GM18519 (cell line): ENCODE measurements around the gene BMP2K.
A peak's percentile ranks its signal among the peaks of the same experiment; 100 is the strongest.

ENCODE experiments used
- ATAC-seq: cut with Tn5 transposase; IDR thresholded peaks from one replicate; pipeline ENCODE4 v1.9.1; 2021; ENCODE audit warnings: mild to moderate bottlenecking, moderate library complexity; ENCODE audit not compliant: unreplicated experiment, low FRiP score

Gene BMP2K

DNA sequence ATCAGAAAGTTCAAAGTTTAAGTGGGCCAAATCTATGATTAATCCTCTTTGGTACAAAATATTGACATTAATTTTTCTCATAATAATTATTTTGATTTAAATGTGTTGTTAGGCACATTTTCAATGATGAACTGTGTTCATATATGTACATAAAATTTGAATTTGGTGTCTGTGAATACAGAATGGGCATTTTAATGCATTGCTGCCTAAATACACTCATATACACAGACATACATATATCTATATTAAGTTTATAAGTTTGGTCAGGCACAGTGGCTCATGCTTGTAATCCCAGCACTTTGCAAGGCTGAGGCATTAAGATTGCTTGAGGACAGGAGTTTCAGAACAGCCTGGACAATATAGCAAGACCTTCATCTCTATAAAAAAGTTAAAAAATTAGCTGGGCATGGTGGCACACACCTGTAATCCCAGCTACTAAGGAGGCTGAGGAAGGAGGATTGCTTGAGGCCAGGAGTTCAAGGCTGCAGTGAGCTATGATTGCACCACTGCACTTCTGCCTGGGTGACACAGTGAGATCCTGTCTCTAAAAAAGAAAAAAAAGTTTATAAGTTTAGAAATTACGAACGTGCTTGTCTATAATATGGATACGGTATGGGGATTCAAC is 12.3 kb upstream of the BMP2K start:
- ATAC-seq: no peak

- ATAC-seq: no peak
These were observed 11.6 kb upstream of the BMP2K start for GRCh38 chr4:78764498-78764961.

DNA sequence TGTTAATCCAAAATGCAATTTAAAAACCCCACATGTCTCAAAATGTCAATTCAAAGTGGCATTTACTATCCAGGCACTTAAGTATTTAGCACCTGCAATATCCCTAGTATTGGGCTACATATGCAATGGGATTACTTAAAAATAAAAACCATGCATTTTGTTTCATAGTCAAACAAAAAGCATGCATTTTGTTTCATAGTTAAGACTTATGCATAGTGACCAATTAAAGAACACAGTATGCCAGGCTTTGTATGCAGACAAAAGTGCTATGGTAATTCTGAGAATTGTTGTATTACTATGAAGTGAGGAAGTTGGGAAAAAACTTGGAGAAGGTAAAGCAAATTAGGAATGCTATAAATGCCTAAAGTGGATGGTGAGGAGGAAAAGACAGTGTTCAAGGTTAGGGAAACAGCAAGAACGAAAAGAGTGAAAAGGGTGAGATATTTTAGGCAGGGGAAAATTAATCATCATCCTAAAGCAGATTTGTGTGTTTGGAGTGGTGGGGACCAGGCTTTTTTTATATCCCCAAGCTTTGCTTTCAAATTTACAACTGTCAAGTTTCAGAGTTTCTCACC is 10.6 kb upstream of the BMP2K start:
- ATAC-seq: no peak

GRCh38 chr4:78766026-78766425 is 10.1 kb upstream of the BMP2K start:
- no peak for ATAC-seq

DNA sequence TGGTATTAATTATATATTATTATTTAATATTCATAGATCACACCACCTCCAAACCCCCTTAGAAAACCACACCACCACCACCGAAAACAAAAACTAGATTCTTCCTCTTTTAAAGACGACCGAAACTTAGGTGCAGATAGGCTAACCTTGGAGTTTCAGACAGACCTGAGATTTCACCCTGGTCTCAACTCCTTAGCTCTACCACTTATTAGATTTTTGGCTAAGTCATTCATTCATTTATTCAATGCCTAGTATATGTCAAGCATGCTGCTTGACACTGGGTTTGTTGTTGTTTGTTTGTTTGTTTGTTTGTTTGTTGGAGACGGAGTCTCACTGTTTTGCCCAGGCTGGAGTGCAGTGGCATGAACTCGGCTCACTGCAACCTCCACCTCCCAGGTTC is 9.5 kb upstream of the BMP2K start:
- ATAC-seq: peak; percentile 76

DNA sequence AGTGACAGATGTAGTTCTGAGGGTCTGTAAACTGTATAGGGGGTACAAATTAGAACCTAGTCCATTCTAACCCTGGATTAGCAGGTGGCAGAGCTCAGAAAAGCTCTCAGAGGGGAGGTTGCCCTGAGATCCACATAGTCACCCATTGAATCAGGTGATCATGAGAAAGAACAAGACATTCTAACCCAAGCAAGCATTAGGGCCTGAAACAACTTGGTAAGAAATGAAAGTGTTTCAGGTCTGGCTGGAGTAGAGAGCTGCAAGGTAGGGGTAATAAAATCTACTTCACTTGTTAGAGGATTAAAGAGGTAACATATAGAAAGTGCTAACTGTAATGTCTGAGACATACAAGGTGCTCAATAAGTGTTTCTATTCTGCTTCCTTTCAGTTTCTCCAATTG is 8.8 kb upstream of the BMP2K start:
- ATAC-seq: peak; percentile 47

GRCh38 chr4:78768452-78769180 is 7.5 kb upstream of the BMP2K start:
- no peak for ATAC-seq

GRCh38 chr4:78770091-78770642 is 6.0 kb upstream of the BMP2K start:
- no peak for ATAC-seq

GRCh38 chr4:78772526-78773091 is 3.5 kb upstream of the BMP2K start:
- ATAC-seq: no peak

- ATAC-seq: no peak
These were observed 1.7 kb upstream of the BMP2K start for GRCh38 chr4:78774417-78774816.

GRCh38 chr4:78775303-78776078 is 659 bp upstream of the BMP2K start:
- ATAC-seq: peak; percentile 30

DNA sequence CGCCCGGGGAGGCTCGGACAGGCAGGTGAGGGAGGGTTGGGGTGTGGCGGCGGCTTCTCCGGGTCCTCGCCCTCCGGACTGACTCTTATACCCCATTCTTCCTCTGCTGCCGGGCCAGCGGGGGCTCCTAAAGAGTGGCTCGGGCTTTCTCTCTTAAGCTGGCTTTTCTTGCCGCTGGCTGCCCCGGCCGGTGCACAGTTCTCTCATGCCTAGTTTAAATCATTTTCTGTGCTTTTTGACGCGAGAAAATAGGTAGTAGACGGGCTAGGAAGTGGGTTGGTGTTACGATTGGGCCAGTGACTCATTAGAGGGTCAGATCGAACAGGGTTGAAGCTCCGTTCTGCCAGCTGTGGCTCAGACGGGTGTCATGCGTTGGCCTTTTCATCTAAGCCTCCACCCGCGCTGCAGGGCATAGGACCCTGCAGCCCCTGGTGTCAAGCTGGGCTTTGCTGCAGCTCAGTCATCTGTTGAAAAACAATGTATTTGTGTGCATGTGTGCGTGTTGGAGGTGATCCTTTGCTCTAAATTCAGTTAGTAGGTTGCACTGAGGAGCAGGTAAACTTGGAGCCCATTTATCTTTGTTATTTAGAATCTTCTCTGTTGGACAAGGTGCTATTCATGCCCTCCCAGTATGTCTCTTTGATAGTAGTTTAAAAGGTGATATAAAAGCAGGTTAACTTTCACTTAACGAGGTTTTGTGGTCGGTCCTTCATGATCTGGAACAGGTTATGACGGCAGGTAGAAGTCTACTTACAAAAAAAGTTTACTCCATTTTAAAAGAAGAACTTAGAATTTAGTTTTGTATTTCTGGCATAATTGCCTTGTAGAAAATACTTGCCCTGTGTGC is 802 bp downstream of the BMP2K start:
- ATAC-seq: no peak

DNA sequence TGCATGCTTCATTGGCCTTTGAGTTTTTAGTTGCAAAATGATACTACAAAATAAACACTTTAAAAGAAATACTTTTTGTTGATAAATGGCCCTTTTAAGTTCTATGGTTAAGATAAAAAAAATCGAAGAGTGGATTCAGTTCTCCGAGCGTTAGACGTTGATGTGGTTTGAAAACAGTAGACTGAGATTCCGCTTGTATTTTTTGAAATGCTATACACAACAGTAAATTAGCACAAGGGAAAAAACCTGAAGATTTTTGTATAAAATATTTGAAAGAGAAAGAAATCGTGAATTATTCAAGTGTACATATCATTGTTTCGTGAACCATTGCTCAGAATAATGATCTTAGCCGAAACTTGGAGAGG is 1.4 kb downstream of the BMP2K start:
- ATAC-seq: no peak

DNA sequence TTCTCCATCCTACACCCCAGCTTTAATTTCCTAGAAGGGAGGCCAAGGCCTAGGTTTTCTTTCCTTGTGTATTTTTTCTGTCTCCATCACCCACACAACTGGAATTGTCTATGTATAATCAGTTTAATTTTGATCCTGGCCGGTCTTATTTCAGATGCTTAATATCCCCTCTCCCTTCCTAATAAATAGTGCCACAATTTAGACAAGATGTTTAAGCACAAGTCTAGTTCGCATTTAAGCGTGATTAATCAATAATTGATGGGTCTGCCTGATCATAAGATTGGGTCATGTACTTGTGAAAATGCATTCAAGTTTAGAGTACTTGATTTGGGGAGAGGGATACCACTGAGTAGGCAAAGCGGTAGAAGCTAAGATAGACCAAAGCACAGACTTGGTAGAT is 2.4 kb downstream of the BMP2K start:
- no peak for ATAC-seq

- peak; percentile 35 for ATAC-seq
These were observed 3.1 kb downstream of the BMP2K start for GRCh38 chr4:78779280-78779679.

DNA sequence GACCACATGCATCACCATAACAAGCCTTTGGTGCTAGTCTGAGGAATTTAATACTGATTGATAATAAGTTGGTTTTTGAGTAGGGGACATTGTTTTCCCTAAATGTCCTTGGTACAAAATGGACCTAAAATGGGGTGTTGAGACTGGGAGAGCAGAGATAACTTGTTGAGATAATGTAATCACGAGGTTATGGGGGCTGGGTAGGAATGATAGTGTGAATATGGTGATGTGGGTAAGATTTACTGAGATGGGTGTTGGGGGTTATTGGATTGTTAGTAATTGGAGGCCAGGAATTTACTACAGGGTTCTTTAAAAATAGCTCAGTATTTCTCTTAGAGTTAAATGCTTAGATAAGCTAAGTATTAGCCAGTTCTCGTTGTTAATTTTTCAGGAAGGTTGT is 3.9 kb downstream of the BMP2K start:
- ATAC-seq: no peak

GRCh38 chr4:78781139-78781538 is 5.0 kb downstream of the BMP2K start:
- ATAC-seq: no peak

- no peak for ATAC-seq
These were observed 5.8 kb downstream of the BMP2K start for GRCh38 chr4:78781924-78782323.

- ATAC-seq: no peak
These were observed 8.2 kb downstream of the BMP2K start for GRCh38 chr4:78784236-78784865.
